ENCODE measurements around the gene ARHGAP27.
"Not testable (repeated sequence)": the region's sequence is repeated elsewhere in the genome, so short reads cannot be mapped to it uniquely, and the experiment has no call there.

Gene ARHGAP27

GRCh38 chr17:45444856-45445820, 12.5 kb upstream of the ARHGAP27 start:
- H3K9me3 ChIP-seq (replicated peaks; ENCODE audit: low read length); H3K27me3 ChIP-seq (ENCODE audit: control insufficient read depth, insufficient read depth, low read length); H3K9ac ChIP-seq (ENCODE audit: low read depth, low read length); H3K4me3 ChIP-seq (ENCODE audit: low read length); H3K4me2 ChIP-seq (ENCODE audit: low read length); H3K36me3 ChIP-seq (ENCODE audit: insufficient read depth, low read length): not testable (repeated sequence)
- H3K4me1 ChIP-seq (ENCODE audit: control insufficient read depth, insufficient read depth, low read length) = peaks cover 24% of the 10 kb centered on the region

- H3K36me3 ChIP-seq (ENCODE audit: insufficient read depth, low read length); H3K9ac ChIP-seq (ENCODE audit: low read depth, low read length): not testable (repeated sequence)
Observed at GRCh38 chr17:45444301-45444700, 11.6 kb upstream of the ARHGAP27 start.

GRCh38 chr17:45443371-45444260, 10.9 kb upstream of the ARHGAP27 start:
- H3K4me1 ChIP-seq (ENCODE audit: control insufficient read depth, insufficient read depth, low read length) = peaks cover 24% of the 10 kb centered on the region
- not testable (repeated sequence) for H3K4me3 ChIP-seq (ENCODE audit: low read length); H3K4me2 ChIP-seq (ENCODE audit: low read length); H3K27me3 ChIP-seq (ENCODE audit: control insufficient read depth, insufficient read depth, low read length); H3K9me3 ChIP-seq (replicated peaks; ENCODE audit: low read length); H3K9ac ChIP-seq (ENCODE audit: low read depth, low read length)
- peaks cover 12% of the 10 kb centered on the region for H3K36me3 ChIP-seq (ENCODE audit: insufficient read depth, low read length)

More at GRCh38 chr17:45444301-45444700, 11.6 kb upstream of the ARHGAP27 start:
- not testable (repeated sequence) for H3K4me2 ChIP-seq (ENCODE audit: low read length); H3K27me3 ChIP-seq (ENCODE audit: control insufficient read depth, insufficient read depth, low read length); H3K9me3 ChIP-seq (replicated peaks; ENCODE audit: low read length); H3K4me3 ChIP-seq (ENCODE audit: low read length)
- H3K4me1 ChIP-seq (ENCODE audit: control insufficient read depth, insufficient read depth, low read length) = peaks cover 24% of the 10 kb centered on the region

GRCh38 chr17:45441526-45442310, 9.0 kb upstream of the ARHGAP27 start:
- Histone ChIP-seq H3K4me2 (ENCODE audit: low read length) (no peak overlapping the region), H3K36me3 (ENCODE audit: insufficient read depth, low read length) (peaks cover 22% of the 10 kb centered on the region), H3K9me3 (replicated peaks; ENCODE audit: low read length) (no peaks in the 10 kb centered on the region), H3K4me3 (ENCODE audit: low read length) (no peak overlapping the region), H3K27me3 (ENCODE audit: control insufficient read depth, insufficient read depth, low read length) (no peaks in the 10 kb centered on the region), H3K9ac (ENCODE audit: low read depth, low read length) (no peak overlapping the region), H3K4me1 (ENCODE audit: control insufficient read depth, insufficient read depth, low read length) (peaks cover 13% of the 10 kb centered on the region)

- H3K9ac ChIP-seq (ENCODE audit: low read depth, low read length); H3K4me1 ChIP-seq (ENCODE audit: control insufficient read depth, insufficient read depth, low read length); H3K9me3 ChIP-seq (replicated peaks; ENCODE audit: low read length); H3K4me3 ChIP-seq (ENCODE audit: low read length); H3K27me3 ChIP-seq (ENCODE audit: control insufficient read depth, insufficient read depth, low read length); H3K4me2 ChIP-seq (ENCODE audit: low read length): not testable (repeated sequence)
- peaks cover 29% of the 10 kb centered on the region for H3K36me3 ChIP-seq (ENCODE audit: insufficient read depth, low read length)
Observed at GRCh38 chr17:45440839-45441515, 8.3 kb upstream of the ARHGAP27 start.

- H3K4me3 ChIP-seq (ENCODE audit: low read length) = no peak overlapping the region
- no peaks in the 10 kb centered on the region for H3K9me3 ChIP-seq (replicated peaks; ENCODE audit: low read length)
- no peak overlapping the region for H3K4me2 ChIP-seq (ENCODE audit: low read length)
- H3K36me3 ChIP-seq (ENCODE audit: insufficient read depth, low read length) = peaks cover 29% of the 10 kb centered on the region
- no peaks in the 10 kb centered on the region for H3K4me1 ChIP-seq (ENCODE audit: control insufficient read depth, insufficient read depth, low read length)
- H3K27me3 ChIP-seq (ENCODE audit: control insufficient read depth, insufficient read depth, low read length) = no peaks in the 10 kb centered on the region
- no peak overlapping the region for H3K9ac ChIP-seq (ENCODE audit: low read depth, low read length)
Observed at GRCh38 chr17:45440161-45440778, 7.6 kb upstream of the ARHGAP27 start.

- Histone ChIP-seq H3K9ac (ENCODE audit: low read depth, low read length) (no peak overlapping the region), H3K27me3 (ENCODE audit: control insufficient read depth, insufficient read depth, low read length) (no peaks in the 10 kb centered on the region), H3K4me1 (ENCODE audit: control insufficient read depth, insufficient read depth, low read length) (no peaks in the 10 kb centered on the region), H3K4me3 (ENCODE audit: low read length) (no peak overlapping the region), H3K9me3 (replicated peaks; ENCODE audit: low read length) (no peaks in the 10 kb centered on the region), H3K4me2 (ENCODE audit: low read length) (no peak overlapping the region), H3K36me3 (ENCODE audit: insufficient read depth, low read length) (peaks cover 25% of the 10 kb centered on the region)
Observed at GRCh38 chr17:45438931-45439610, 6.4 kb upstream of the ARHGAP27 start.

GRCh38 chr17:45437465-45438283, 5.0 kb upstream of the ARHGAP27 start:
- peaks cover 25% of the 10 kb centered on the region for H3K36me3 ChIP-seq (ENCODE audit: insufficient read depth, low read length)
- no peaks in the 10 kb centered on the region for H3K27me3 ChIP-seq (ENCODE audit: control insufficient read depth, insufficient read depth, low read length)
- no peak overlapping the region for H3K4me3 ChIP-seq (ENCODE audit: low read length)
- H3K9ac ChIP-seq (ENCODE audit: low read depth, low read length) = no peak overlapping the region
- H3K9me3 ChIP-seq (replicated peaks; ENCODE audit: low read length) = no peaks in the 10 kb centered on the region
- H3K4me1 ChIP-seq (ENCODE audit: control insufficient read depth, insufficient read depth, low read length) = peaks cover 2% of the 10 kb centered on the region
- H3K4me2 ChIP-seq (ENCODE audit: low read length) = no peak overlapping the region

GRCh38 chr17:45436625-45437464, 4.2 kb upstream of the ARHGAP27 start:
- Histone ChIP-seq H3K4me3 (ENCODE audit: low read length) (no peak overlapping the region), H3K9ac (ENCODE audit: low read depth, low read length) (no peak overlapping the region), H3K9me3 (replicated peaks; ENCODE audit: low read length) (no peaks in the 10 kb centered on the region), H3K4me2 (ENCODE audit: low read length) (no peak overlapping the region), H3K27me3 (ENCODE audit: control insufficient read depth, insufficient read depth, low read length) (no peaks in the 10 kb centered on the region), H3K4me1 (ENCODE audit: control insufficient read depth, insufficient read depth, low read length) (peaks cover 7% of the 10 kb centered on the region), H3K36me3 (ENCODE audit: insufficient read depth, low read length) (peaks cover 25% of the 10 kb centered on the region)
